Parathyroid adenoma (tissue), 2 donors: ENCODE results near the gene NOL4L.

ENCODE experiments used
- H2AFZ ChIP-seq: fragments of 300-600 bp; sonication (generic); one replicate; pipeline ENCODE4 v1.7.0; 2017; ENCODE audit warnings: antibody characterized with exemption, mild to moderate bottlenecking
- H3K27ac ChIP-seq: fragments of 300-600 bp; sonication (generic); one replicate; pipeline ENCODE4 v1.7.0; 2017
- H3K27me3 ChIP-seq: fragments of 300-600 bp; sonication (generic); one replicate; pipeline ENCODE4 v1.7.0; 2017; ENCODE audit warnings: low read length; ENCODE audit not compliant: control insufficient read depth, insufficient read depth
- H3K36me3 ChIP-seq: fragments of 300-600 bp; sonication (generic); one replicate; pipeline ENCODE4 v1.7.0; 2017; ENCODE audit warnings: low read length; ENCODE audit not compliant: control insufficient read depth, insufficient read depth
- H3K4me1 ChIP-seq: fragments of 300-600 bp; sonication (generic); one replicate; pipeline ENCODE4 v1.7.0; 2017; ENCODE audit warnings: control low read depth
- H3K4me2 ChIP-seq: fragments of 300-600 bp; sonication (generic); one replicate; pipeline ENCODE4 v1.7.0; 2017; ENCODE audit warnings: low read length
- H3K4me3 ChIP-seq: fragments of 300-600 bp; sonication (generic); one replicate; pipeline ENCODE4 v1.7.0; 2017; ENCODE audit warnings: low read depth, low read length
- H3K79me2 ChIP-seq: fragments of 300-600 bp; sonication (generic); one replicate; pipeline ENCODE4 v1.7.0; 2017; ENCODE audit warnings: control low read depth
- H3K9ac ChIP-seq: fragments of 300-600 bp; sonication (generic); one replicate; pipeline ENCODE4 v1.7.0; 2017; ENCODE audit warnings: mild to moderate bottlenecking
- H3K9me3 ChIP-seq: fragments of 300-600 bp; sonication (generic); one replicate; pipeline ENCODE4 v1.7.0; 2017; ENCODE audit warnings: low read length; ENCODE audit not compliant: control insufficient read depth
- CTCF ChIP-seq: fragments of 300-600 bp; sonication (generic); IDR thresholded peaks from one replicate; pipeline ENCODE4 v1.7.0; 2017; ENCODE audit warnings: antibody characterized with exemption, mild to moderate bottlenecking
- donor health status: primary hyperparathyroidism.

NOL4L gene

GRCh38 chr20:32429745-32430360 lies 155.3 kb downstream of the NOL4L start:
- Histone ChIP-seq H3K4me1 (no peaks in the 10 kb centered on the region), H3K27ac (no peak overlapping the region), H2AFZ (no peak overlapping the region), H3K4me2 (no peak overlapping the region), H3K27me3 (no peaks in the 10 kb centered on the region), H3K36me3 (no peaks in the 10 kb centered on the region), H3K9me3 (no peaks in the 10 kb centered on the region), H3K79me2 (peaks cover under 1% of the 10 kb centered on the region), H3K4me3 (no peak overlapping the region), H3K9ac (no peak overlapping the region)
- no peak for TF ChIP-seq CTCF

GRCh38 chr20:32429343-32429742 lies 155.8 kb downstream of the NOL4L start:
- no peak overlapping the region for H2AFZ ChIP-seq
- H3K9ac ChIP-seq: no peak overlapping the region
- no peaks in the 10 kb centered on the region for H3K4me1 ChIP-seq
- TF ChIP-seq CTCF: no peak
- H3K27me3 ChIP-seq: no peaks in the 10 kb centered on the region
- H3K4me2 ChIP-seq: no peak overlapping the region
- no peak overlapping the region for H3K4me3 ChIP-seq
- H3K36me3 ChIP-seq: no peaks in the 10 kb centered on the region
- H3K79me2 ChIP-seq: peaks cover 6% of the 10 kb centered on the region
- H3K9me3 ChIP-seq: no peaks in the 10 kb centered on the region
- no peak overlapping the region for H3K27ac ChIP-seq

GRCh38 chr20:32427996-32428395 lies 157.1 kb downstream of the NOL4L start:
- H3K4me3 ChIP-seq: no peak overlapping the region
- H3K36me3 ChIP-seq: no peaks in the 10 kb centered on the region
- peaks cover 8% of the 10 kb centered on the region for H3K79me2 ChIP-seq
- no peaks in the 10 kb centered on the region for H3K4me1 ChIP-seq
- no peak overlapping the region for H3K4me2 ChIP-seq
- H2AFZ ChIP-seq: no peak overlapping the region
- H3K27ac ChIP-seq: no peak overlapping the region
- no peaks in the 10 kb centered on the region for H3K27me3 ChIP-seq
- H3K9ac ChIP-seq: no peak overlapping the region
- H3K9me3 ChIP-seq: no peaks in the 10 kb centered on the region
- no peak for TF ChIP-seq CTCF

GRCh38 chr20:32421290-32421689 lies 163.8 kb downstream of the NOL4L start:
- Histone ChIP-seq H3K9me3 (no peaks in the 10 kb centered on the region), H3K9ac (no peak overlapping the region), H3K4me1 (no peaks in the 10 kb centered on the region), H3K4me3 (no peak overlapping the region), H3K36me3 (no peaks in the 10 kb centered on the region), H3K4me2 (no peak overlapping the region), H3K27ac (no peak overlapping the region), H3K27me3 (no peaks in the 10 kb centered on the region), H2AFZ (no peak overlapping the region), H3K79me2 (peaks cover 17% of the 10 kb centered on the region)
- TF ChIP-seq CTCF: no peak

GRCh38 chr20:32418376-32418775 lies 166.8 kb downstream of the NOL4L start:
- Histone ChIP-seq H3K27ac (no peak overlapping the region), H3K4me1 (no peaks in the 10 kb centered on the region), H3K36me3 (no peaks in the 10 kb centered on the region), H3K4me3 (no peak overlapping the region), H3K9me3 (no peaks in the 10 kb centered on the region), H3K79me2 (peaks cover 17% of the 10 kb centered on the region), H2AFZ (no peak overlapping the region), H3K9ac (no peak overlapping the region), H3K27me3 (no peaks in the 10 kb centered on the region), H3K4me2 (no peak overlapping the region)
- TF ChIP-seq CTCF: no peak
